ENCODE data around the gene UBE2E1.

The UBE2E1 gene

DNA sequence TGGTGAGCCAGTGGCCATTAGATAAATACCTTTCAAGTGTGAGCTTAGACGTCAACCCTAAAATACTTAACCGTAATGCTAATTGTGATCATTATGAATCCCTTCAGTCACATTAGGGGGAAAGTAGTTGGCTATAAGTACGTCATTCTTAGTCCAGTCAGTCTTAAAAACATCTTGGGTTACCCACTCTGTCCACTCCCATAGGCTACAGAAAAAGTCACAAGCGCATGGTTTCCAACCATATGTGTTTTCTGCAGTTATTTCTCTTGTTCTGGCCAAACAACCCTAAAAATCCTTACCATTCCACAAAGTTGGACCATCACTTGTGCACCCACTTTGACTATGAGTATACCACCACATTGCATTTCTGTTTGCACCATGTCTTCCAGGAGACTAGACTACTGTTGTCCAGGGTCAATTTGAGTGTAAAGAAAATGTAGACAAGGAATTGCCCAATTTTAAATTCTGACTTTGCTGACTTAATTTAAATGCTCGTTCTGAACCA is 114.4 kb downstream of the UBE2E1 start:
- no peak for FAIRE-seq

DNA sequence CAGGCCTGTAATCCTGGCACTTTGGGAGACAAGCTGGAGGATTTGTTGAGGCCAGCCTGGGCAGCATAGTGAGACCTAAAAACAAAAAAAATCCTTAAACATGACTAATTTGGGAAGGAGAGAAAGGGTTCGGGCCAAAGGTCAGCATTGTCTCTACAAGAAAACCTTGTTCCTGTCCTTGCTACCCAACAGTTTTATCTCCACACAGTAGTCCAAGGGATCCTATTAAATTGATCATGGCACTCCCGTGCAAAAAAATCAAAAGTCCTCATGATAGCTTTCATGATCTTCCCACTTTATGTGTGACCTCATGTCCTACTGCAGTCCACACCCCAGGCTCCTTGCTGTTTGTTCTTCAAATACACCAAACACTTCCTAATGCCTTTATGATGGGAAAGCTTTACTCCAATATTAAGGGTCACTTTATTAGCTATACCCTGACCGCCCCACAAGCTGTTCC is 115.3 kb downstream of the UBE2E1 start:
- FAIRE-seq = no peak

DNA sequence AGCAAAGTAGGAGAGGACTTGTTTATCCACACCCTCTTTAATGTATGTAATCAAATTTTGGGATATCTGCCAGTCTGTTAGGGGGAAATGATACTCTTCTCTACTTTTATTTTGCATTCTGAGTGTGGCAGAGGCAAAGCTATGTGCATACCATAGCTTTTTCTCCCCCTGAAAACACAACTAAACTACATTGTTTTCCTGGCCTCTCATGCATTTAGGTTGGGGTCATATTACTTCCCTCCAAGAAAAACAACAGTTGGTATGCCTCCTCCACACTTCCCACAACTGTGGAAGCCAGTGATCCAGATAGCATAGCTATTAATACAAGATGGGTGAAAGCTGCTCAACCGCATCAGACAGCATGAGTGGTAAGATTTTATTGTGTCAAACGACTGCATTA is 118.0 kb downstream of the UBE2E1 start:
- FAIRE-seq = no peak

DNA sequence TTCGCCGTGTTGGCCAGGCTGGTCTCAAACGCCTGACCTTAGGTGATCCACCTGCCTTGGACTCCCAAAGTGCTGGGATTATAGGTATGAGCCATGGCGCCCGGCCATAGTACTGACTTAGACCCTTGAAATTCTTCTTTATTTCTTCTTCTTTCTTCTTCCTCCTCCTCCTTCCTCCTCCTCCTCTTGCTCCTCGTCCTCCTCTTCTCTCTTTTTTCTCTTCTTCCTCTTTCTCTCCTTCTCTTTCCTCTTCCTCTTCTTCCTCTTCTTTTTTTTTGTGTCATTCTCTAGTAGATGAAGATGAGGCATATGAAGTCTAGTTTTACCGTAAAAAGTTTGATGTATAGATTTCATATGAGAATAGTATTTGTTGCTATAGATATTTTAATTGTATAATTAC is 120.5 kb downstream of the UBE2E1 start:
- FAIRE-seq = no peak

DNA sequence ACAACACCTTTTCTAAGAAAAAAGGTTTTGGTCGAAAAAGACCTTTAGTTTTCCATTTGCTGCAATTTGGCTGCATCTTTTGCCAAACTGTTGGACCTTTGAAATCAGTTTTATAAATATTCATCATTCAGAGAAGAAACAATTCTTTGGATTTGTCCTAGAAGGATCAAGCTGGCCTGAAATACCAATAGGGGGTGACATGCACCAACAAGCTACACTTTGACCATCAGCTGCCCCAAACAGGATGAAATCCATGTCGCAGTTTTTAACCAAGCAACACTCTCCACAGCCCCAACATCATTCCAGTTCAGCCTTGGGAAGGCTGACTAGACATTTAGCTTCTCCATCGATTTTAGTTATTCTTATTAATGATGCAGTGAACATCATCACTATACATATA is 121.0 kb downstream of the UBE2E1 start:
- FAIRE-seq = no peak

DNA sequence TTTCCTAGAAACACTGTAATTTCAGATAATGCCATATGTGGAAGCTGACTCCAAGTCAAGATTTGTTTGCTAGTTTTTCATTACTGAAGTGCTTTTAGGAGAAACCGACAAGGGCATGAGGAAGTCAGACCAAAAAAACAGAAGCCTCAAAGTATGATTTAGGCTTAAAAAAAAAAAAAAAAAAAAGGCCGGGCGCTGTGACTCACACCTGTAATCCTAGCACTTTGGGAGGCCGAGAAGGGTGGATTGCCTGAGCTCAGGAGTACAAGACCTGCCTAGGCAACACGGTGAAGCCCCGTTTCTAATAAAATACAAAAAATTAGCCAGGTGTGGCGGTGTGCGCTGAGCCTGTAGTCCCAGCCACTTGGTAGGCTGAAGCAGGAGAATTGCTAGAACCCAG is 122.8 kb downstream of the UBE2E1 start:
- peak; percentile 24 for FAIRE-seq

DNA sequence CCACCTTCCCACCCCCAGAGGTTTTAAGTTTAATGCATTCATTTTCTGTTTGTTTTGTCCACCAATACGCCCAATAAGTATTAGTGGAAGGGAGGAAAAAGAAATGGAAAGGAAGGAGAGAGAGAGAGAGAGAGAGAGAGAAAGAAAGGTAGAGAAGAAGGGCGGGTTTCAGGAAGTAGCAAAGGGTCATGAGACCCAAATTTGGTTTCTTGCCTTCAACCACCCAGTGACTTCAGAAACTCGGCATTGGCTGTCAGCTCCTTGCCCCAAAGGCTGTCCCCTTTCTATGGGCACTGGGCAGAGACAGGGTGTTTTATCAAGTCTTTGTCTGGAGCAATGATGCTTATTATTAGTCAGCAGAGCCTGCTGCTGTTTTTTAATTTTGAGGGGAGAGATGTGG is 125.8 kb downstream of the UBE2E1 start:
- no peak for FAIRE-seq

DNA sequence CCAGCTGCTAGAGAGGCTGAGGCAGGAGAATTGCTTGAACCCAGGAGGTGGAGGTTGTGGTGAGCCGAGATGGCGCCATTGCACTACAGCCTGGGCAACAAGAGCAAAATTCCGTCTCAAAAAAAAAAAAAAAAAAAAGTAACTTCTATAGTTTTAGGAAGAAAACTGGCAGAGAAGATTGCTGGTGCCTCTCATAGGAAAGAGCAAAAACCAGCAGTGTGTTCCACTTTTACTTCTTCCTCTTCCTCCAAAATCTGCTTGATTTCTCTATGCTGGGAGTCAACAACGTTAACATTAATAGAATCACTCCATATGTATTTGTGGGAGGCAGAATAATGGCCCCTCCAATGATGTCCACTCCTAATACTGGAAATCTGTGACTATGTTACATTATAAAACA is 126.8 kb downstream of the UBE2E1 start:
- no peak for FAIRE-seq

DNA sequence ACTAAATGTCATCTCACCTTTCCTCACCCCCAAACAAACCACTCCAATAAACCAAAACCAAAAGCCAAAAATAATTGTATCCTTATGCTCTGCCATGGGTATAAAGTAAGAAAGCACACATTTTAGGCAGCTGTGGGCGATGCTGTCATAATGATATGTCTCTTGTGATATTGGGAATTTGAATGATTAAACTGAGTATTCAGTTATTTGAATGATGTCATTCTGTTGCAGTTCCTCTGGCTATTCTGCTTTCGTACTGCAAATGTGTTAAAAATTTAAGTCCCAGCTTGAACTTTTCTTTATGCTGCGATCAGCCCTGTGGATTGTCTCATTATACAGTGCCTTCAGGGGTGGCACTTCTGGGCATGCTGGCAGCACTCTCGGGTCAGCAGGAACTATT is 128.5 kb downstream of the UBE2E1 start:
- no peak for FAIRE-seq

DNA sequence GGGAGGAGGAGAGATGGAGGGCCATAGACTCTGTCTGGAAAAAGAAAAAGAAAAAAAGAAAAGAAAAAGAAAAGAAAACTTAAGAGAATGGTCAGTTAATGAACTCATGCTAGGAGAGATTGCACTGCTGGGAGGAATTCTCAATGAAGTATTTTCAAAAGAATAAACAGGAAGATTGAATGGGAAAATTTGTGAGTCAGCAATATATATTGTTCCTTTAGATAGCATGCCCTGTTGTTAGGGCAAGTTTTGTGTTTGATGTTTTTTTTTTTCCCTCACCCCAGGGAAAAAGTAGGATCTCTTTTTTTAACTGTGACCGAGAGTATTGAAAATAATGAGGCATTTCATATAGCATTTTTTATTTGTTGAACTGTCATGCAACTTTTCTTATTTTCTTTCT is 131.5 kb downstream of the UBE2E1 start:
- no peak for FAIRE-seq

DNA sequence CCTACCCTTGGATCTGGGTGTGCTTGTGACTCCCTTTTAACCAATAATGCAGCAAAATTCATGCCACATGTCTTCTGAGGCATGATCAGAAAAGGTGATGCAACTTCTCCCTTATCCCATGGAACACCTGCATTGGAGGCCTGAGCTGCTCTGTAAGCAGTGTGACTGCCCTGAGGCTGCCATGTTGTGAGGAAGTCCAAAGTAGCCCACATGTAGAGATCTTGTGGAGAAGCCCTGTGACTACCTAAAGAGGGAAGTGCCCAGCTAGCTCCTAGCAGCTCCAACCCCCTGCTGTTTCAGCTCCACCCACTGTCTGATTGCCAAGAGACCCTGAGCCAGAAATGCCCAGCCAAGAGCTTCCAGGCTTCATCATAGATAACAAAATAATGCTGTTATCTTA is 132.9 kb downstream of the UBE2E1 start:
- no peak for FAIRE-seq

DNA sequence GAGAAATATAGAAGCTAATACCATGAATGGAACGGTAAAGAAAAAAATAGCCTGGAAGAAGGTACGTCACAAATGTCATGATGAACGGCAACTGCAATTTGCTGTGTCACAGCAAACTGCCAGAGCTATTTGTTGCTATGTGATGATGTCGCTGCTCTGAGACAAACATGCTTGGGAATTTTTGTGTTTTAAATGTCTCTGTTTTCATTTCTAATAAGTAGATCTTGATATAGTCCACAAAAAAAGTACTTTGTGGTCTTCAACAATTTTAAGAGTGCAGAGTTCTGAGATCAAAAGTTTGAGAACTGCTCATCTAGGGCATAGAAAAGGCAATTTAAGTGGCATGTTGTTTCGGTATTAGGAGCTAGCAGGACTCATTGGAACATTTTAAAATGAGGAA is 135.0 kb downstream of the UBE2E1 start:
- no peak for FAIRE-seq

Measured in islet of Langerhans (tissue), 1 donor.